Lung (tissue), 12 donors: ENCODE results near the gene AEBP1. TPM values are rescaled to one million over a fixed set of nuclear protein-coding genes. Genes with fewer than 3 reads are reported as not detected.

Experiments used
- ATAC-seq: fragments of 200-7000 bp; cut with Tn5 transposase; one replicate; pipeline ENCODE4 v1.9.1; 2020; ENCODE audit warnings: moderate number of reproducible peaks; ENCODE audit not compliant: insufficient read depth, low FRiP score
- DNase-seq, 3 donors: peaks; one replicate each; pipeline ENCODE4 v3.0.0-alpha.2; 2013 to 2017
- H3K27ac ChIP-seq, 2 donors: one replicate each; pipeline ENCODE4 v1.5.1; 2013; ENCODE audit warnings: mild to moderate bottlenecking in 2 of 2, moderate library complexity in 2 of 2, control low read depth in 1 of 2, inconsistent platforms in 1 of 2, low read depth in 1 of 2, low read length in 1 of 2
- H3K27me3 ChIP-seq, 3 donors: one replicate each; pipeline ENCODE4 v1.5.1; 2013; ENCODE audit warnings: low read length in 2 of 3; ENCODE audit not compliant: control insufficient read depth in 3 of 3, insufficient read depth in 3 of 3
- H3K36me3 ChIP-seq, 4 donors: one replicate each; pipeline ENCODE4 v1.5.1; 2013; ENCODE audit warnings: low read length in 4 of 4, mild to moderate bottlenecking in 1 of 4, moderate library complexity in 1 of 4; ENCODE audit not compliant: control insufficient read depth in 4 of 4, insufficient read depth in 4 of 4
- H3K4me1 ChIP-seq, 5 donors: one replicate each; pipeline ENCODE4 v1.5.1; 2013; ENCODE audit warnings: low read length in 5 of 5, mild to moderate bottlenecking in 2 of 5, moderate library complexity in 1 of 5; ENCODE audit not compliant: control insufficient read depth in 5 of 5, insufficient read depth in 5 of 5
- H3K4me3 ChIP-seq: one replicate; pipeline ENCODE4 v1.5.1; 2013; ENCODE audit warnings: mild to moderate bottlenecking, control low read depth, moderate library complexity
- H3K9ac ChIP-seq, 2 donors: one replicate each; pipeline ENCODE4 v1.5.1; 2013; ENCODE audit warnings: low read length in 2 of 2, control low read depth in 1 of 2; ENCODE audit not compliant: insufficient read depth in 1 of 2
- H3K9me3 ChIP-seq, 4 donors: one replicate each; pipeline ENCODE4 v1.5.1; 2013; ENCODE audit warnings: low read length in 3 of 4, mild to moderate bottlenecking in 1 of 4, moderate library complexity in 1 of 4; ENCODE audit not compliant: control insufficient read depth in 4 of 4, insufficient read depth in 3 of 4
- CTCF ChIP-seq: IDR thresholded peaks from 2 replicates; pipeline ENCODE4 v1.5.1; 2012; ENCODE audit warnings: mild to moderate bottlenecking; ENCODE audit errors: control extremely low read depth, extremely low read depth
- WGBS, 2 donors: extraction: QIAGEN DNeasy Blood & Tissue Kit; methylation state at CpG; one replicate each; pipeline ENCODE4 v1.1.7; 2013; 5-methylcytosine and 5-hydroxymethylcytosine counted together
- polyA plus RNA-seq, 2 donors: library from polyadenylated mRNA; stranded (reverse); fragments of 200-250 nt; gene quantifications; one replicate each; pipeline ENCODE4 v1.2.1, GENCODE V29; 2013
- total RNA-seq, 2 donors: library from RNA; depleted of rRNA in 1 of 2; stranded (reverse); fragments of >200 nt in 1 of 2; gene quantifications; one replicate each; pipeline ENCODE4 v1.2.1, GENCODE V29; 2014 to 2021
- donor health status: control.
- donor health status: control.
- donor health status: Bipolar disorder and iron deficiency.
- donor health status: healthy.
- donor health status: DM: yes; HTN: yes; CAD: no.

The AEBP1 gene
- total and polyA plus RNA-seq, 4 donors, result 43.4 to 124 (median 68.7) TPM

GRCh38 chr7:44141221-44141850 lies 37.2 kb downstream of the AEBP1 start, which contains the start of gene MYL7:
Gene MYL7, minus strand, starts transcription at chr7:44141332. Its CDS starts 27 bp downstream, at chr7:44141305.
- no peak for TF ChIP-seq CTCF
- Histone ChIP-seq H3K27me3 (peaks cover 0 to 14% (median 0%) of the 10 kb centered on the region in 3 donors), H3K36me3 (no peaks in the 10 kb centered on the region), H3K4me3 (no peak within 1 kb of the TSS), H3K27ac (no peak within 1 kb of the TSS), H3K9me3 (no peaks in the 10 kb centered on the region), H3K9ac (no peak within 1 kb of the TSS), H3K4me1 (peaks cover under 1 to 11% (median 8%) of the 10 kb centered on the region in 5 donors)
- ATAC-seq, result no peak
- 77 to 88% methylated on average over 6 of the region's 6 CpGs for WGBS, 2 donors
- peak in 1 of 3 donors; percentile 9 for DNase-seq

DNA sequence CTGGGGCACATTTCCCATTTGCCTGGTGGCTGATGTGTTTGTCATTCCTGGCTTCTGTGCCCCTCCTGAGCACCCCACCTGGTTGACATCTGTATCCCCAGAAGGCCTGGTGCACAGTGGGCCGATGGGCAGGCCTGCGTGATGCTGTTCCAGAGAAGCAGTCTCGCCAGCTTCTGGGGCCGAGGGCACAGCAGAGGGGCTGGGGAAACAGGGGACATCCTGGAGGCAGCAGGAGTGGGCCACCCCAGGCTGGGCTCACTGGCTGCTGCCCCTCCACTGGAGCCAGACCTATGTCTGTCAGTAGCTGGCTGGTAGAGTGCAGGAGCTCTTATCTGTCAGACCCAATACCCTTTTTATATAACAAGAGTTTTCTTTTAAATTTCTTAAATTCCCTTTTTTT lies 37.9 kb downstream of the AEBP1 start:
- peaks cover 0 to 14% (median 0%) of the 10 kb centered on the region in 3 donors for H3K27me3 ChIP-seq
- no peak overlapping the region for H3K9ac ChIP-seq
- H3K4me1 ChIP-seq, result peaks cover 2 to 18% (median 10%) of the 10 kb centered on the region in 5 donors
- no peaks in the 10 kb centered on the region for H3K9me3 ChIP-seq
- DNase-seq, result peak in 1 of 3 donors; percentile 6
- 92 to 100% methylated on average over 4 of the region's 4 CpGs for WGBS, 2 donors
- no peak for ATAC-seq
- no peak for TF ChIP-seq CTCF
- H3K27ac ChIP-seq, result no peak overlapping the region
- no peaks in the 10 kb centered on the region for H3K36me3 ChIP-seq
- no peak overlapping the region for H3K4me3 ChIP-seq

- 85 to 86% methylated on average over 6 of the region's 6 CpGs for WGBS, 2 donors
- Histone ChIP-seq H3K27me3 (peaks cover 0 to 17% (median 0%) of the 10 kb centered on the region in 3 donors), H3K9me3 (no peaks in the 10 kb centered on the region), H3K36me3 (no peaks in the 10 kb centered on the region), H3K27ac (no peak overlapping the region), H3K9ac (no peak overlapping the region), H3K4me3 (no peak overlapping the region), H3K4me1 (peaks cover 2 to 36% (median 13%) of the 10 kb centered on the region in 5 donors)
- ATAC-seq, result no peak
- no peak for TF ChIP-seq CTCF
- no peak for DNase-seq
These were observed 39.6 kb downstream of the AEBP1 start for GRCh38 chr7:44143646-44144250.
